Measurements from ENCODE around the gene FMR1.

GRCh38 chrX:147935156-147935758 is 23.5 kb downstream of the FMR1 start:
- TF ChIP-seq PATZ1 (CRISPR knock-in tag; IDR thresholded peaks at IDR 0.05; ENCODE audit: borderline replicate concordance), result no peak
- TF ChIP-seq ARNTL (CRISPR knock-in tag; IDR thresholded peaks at IDR 0.05; ENCODE audit: borderline replicate concordance, low read depth), result no peak
- no peak for TF ChIP-seq CSDC2 (CRISPR knock-in tag; IDR thresholded peaks at IDR 0.05)
- no peak for TF ChIP-seq GLIS3 (CRISPR knock-in tag; IDR thresholded peaks at IDR 0.05)
- TF ChIP-seq PPARA (CRISPR knock-in tag; IDR thresholded peaks at IDR 0.05; ENCODE audit: borderline replicate concordance), result no peak
- no peak for TF ChIP-seq ZFP3 (CRISPR knock-in tag; IDR thresholded peaks at IDR 0.05)

All from SK-N-SH treated with all-trans-retinoic acid at 6 μM for 48 hours (cell line).